Neural cell (in vitro differentiated cells): ENCODE data around the gene CCDC154. TPM values are rescaled to one million over a fixed set of nuclear protein-coding genes. Genes with fewer than 3 reads are reported as not detected.

Experiments used
- H2AFZ ChIP-seq: fragments of 200-600, 300-800 bp; sonication (generic), shearing (Covaris generic); 2 replicates; pipeline ENCODE4 v1.6.0; 2014; ENCODE audit warnings: low read depth, mild to moderate bottlenecking, antibody characterized with exemption, low read length, moderate library complexity
- H3F3A ChIP-seq: fragments of 200-600 bp; shearing (Covaris generic); 2 replicates; pipeline ENCODE4 v1.6.1; 2016; ENCODE audit warnings: mild to moderate bottlenecking, moderate library complexity, mixed read lengths, antibody characterized with exemption, low read length; ENCODE audit not compliant: insufficient read depth, poor library complexity, severe bottlenecking
- H3K27ac ChIP-seq: fragments of 200-600, 300-800 bp; sonication (generic), shearing (Covaris generic); 2 replicates; pipeline ENCODE4 v1.5.1; 2014; ENCODE audit warnings: mild to moderate bottlenecking, low read length, moderate library complexity
- H3K27me3 ChIP-seq: fragments of 300-800, 200-600 bp; sonication (generic), shearing (Covaris generic); 2 replicates; pipeline ENCODE4 v1.6.0; 2014; ENCODE audit warnings: mild to moderate bottlenecking, low read depth, low read length, moderate library complexity; ENCODE audit not compliant: insufficient read depth
- H3K36me3 ChIP-seq: fragments of 300-800, 200-600 bp; sonication (generic), shearing (Covaris generic); 2 replicates; pipeline ENCODE4 v1.5.1; 2014; ENCODE audit warnings: mild to moderate bottlenecking, antibody characterized with exemption, low read length, moderate library complexity; ENCODE audit not compliant: insufficient read depth
- H3K4me2 ChIP-seq: fragments of 300-800, 200-600 bp; sonication (generic), shearing (Covaris generic); 2 replicates; pipeline ENCODE4 v1.6.0; 2014; ENCODE audit warnings: mild to moderate bottlenecking, low read length
- H3K4me3 ChIP-seq: fragments of 300-800, 200-600 bp; sonication (generic), shearing (Covaris generic); 2 replicates; pipeline ENCODE4 v1.5.1; 2014; ENCODE audit warnings: mild to moderate bottlenecking, low read length, moderate library complexity
- H3K79me2 ChIP-seq: fragments of 200-600 bp; shearing (Covaris generic); replicated peaks from 2 replicates; pipeline ENCODE4 v1.6.0; 2014; ENCODE audit warnings: mild to moderate bottlenecking, low read length, moderate library complexity; ENCODE audit not compliant: insufficient read depth
- H3K9ac ChIP-seq: fragments of 300-800, 200-600 bp; sonication (generic), shearing (Covaris generic); 2 replicates; pipeline ENCODE4 v1.6.1; 2016; ENCODE audit warnings: mild to moderate bottlenecking, low read length, mixed read lengths
- H3K9me2 ChIP-seq: fragments of 200-600 bp; shearing (Covaris generic); 2 replicates; pipeline ENCODE4 v1.6.1; 2016; ENCODE audit warnings: mild to moderate bottlenecking, low read length, mixed read lengths; ENCODE audit not compliant: insufficient read depth
- H3K9me3 ChIP-seq: fragments of 200-600, 300-800 bp; sonication (generic), shearing (Covaris generic); 2 replicates; pipeline ENCODE4 v1.6.1; 2016; ENCODE audit warnings: mild to moderate bottlenecking, mixed run types, low read length, moderate library complexity, mixed read lengths
- H4K20me1 ChIP-seq: fragments of 200-600 bp; shearing (Covaris generic); 2 replicates; pipeline ENCODE4 v1.6.1; 2016; ENCODE audit warnings: mild to moderate bottlenecking, mixed run types; ENCODE audit not compliant: insufficient read depth
- CTCF ChIP-seq: fragments of 450-650 bp; IDR thresholded peaks from 2 replicates; pipeline ENCODE4 v1.5.1; 2014; ENCODE audit warnings: antibody characterized with exemption, mild to moderate bottlenecking, moderate library complexity; ENCODE audit not compliant: poor library complexity, severe bottlenecking
- EP300 ChIP-seq: fragments of 450-650 bp; conservative IDR thresholded peaks from 2 replicates; pipeline ENCODE4 v1.6.1; 2014; ENCODE audit warnings: antibody characterized with exemption, mild to moderate bottlenecking, moderate library complexity; ENCODE audit not compliant: poor library complexity, severe bottlenecking
- EZH2 ChIP-seq: fragments of 200-600, 300-800 bp; shearing (Covaris generic), sonication (generic); IDR thresholded peaks from 2 replicates; pipeline ENCODE4 v1.6.1; 2014; ENCODE audit warnings: antibody characterized with exemption, low read length, borderline replicate concordance, mild to moderate bottlenecking; ENCODE audit not compliant: insufficient read depth, poor library complexity, severe bottlenecking
- MXI1 ChIP-seq: fragments of 450-650 bp; conservative IDR thresholded peaks from 2 replicates; pipeline ENCODE4 v1.6.1; 2014; ENCODE audit warnings: antibody characterized with exemption, mild to moderate bottlenecking; ENCODE audit not compliant: poor library complexity, severe bottlenecking
- POLR2AphosphoS5 ChIP-seq: IDR thresholded peaks from 2 replicates; pipeline ENCODE4 v1.6.1; 2012
- RAD21 ChIP-seq: fragments of 450-650 bp; conservative IDR thresholded peaks from 2 replicates; pipeline ENCODE4 v1.6.1; 2014; ENCODE audit warnings: antibody characterized with exemption, mild to moderate bottlenecking, moderate library complexity
- REST ChIP-seq: IDR thresholded peaks from 2 replicates; pipeline ENCODE4 v1.6.1; 2012; ENCODE audit warnings: borderline replicate concordance
- SMC3 ChIP-seq: fragments of 450-650 bp; conservative IDR thresholded peaks from 2 replicates; pipeline ENCODE4 v1.6.1; 2014; ENCODE audit warnings: antibody characterized with exemption, mild to moderate bottlenecking, moderate library complexity; ENCODE audit not compliant: poor library complexity
- TAF1 ChIP-seq: IDR thresholded peaks from 2 replicates; pipeline ENCODE4 v1.6.1; 2012; ENCODE audit warnings: low read depth
- polyA plus RNA-seq: library from polyadenylated mRNA; depleted of rRNA; stranded (reverse); fragments of >200 nt; gene quantifications from 2 replicates; pipeline ENCODE4 v1.2.3, GENCODE V29; 2014

Gene CCDC154
- polyA plus RNA-seq, 1 donor from 2014 or later = 3.3 TPM

GRCh38 chr16:1454561-1454960, 10.2 kb upstream of the CCDC154 start:
- no peaks in the 10 kb centered on the region for H3K36me3 ChIP-seq

GRCh38 chr16:1453316-1453715, 9.0 kb upstream of the CCDC154 start:
- Histone ChIP-seq H3K27ac (no peak overlapping the region), H3K9ac (no peak overlapping the region), H4K20me1 (no peaks in the 10 kb centered on the region), H3K4me3 (no peak overlapping the region), H3K4me2 (no peak overlapping the region), H3K9me2 (no peaks in the 10 kb centered on the region), H3K27me3 (no peaks in the 10 kb centered on the region), H3K36me3 (no peaks in the 10 kb centered on the region), H2AFZ (no peak overlapping the region), H3F3A (no peaks in the 10 kb centered on the region), H3K79me2 (no peaks in the 10 kb centered on the region), H3K9me3 (no peaks in the 10 kb centered on the region)
- TF ChIP-seq MXI1 (no peak), REST (no peak), POLR2AphosphoS5 (no peak), EZH2 (no peak), TAF1 (no peak), RAD21 (no peak), SMC3 (no peak), EP300 (no peak)

More at GRCh38 chr16:1454561-1454960, 10.2 kb upstream of the CCDC154 start:
- Histone ChIP-seq H3K9me3 (no peaks in the 10 kb centered on the region), H3K9ac (no peak overlapping the region), H3K4me2 (no peak overlapping the region), H3K27ac (no peak overlapping the region), H2AFZ (no peak overlapping the region), H3F3A (no peaks in the 10 kb centered on the region), H3K79me2 (no peaks in the 10 kb centered on the region), H4K20me1 (no peaks in the 10 kb centered on the region), H3K27me3 (no peaks in the 10 kb centered on the region), H3K4me3 (no peak overlapping the region), H3K9me2 (no peaks in the 10 kb centered on the region)
- TF ChIP-seq SMC3 (no peak), CTCF (no peak), RAD21 (no peak), MXI1 (no peak), REST (no peak)
